ENCODE results near the gene TOR1B. TPM values are rescaled to one million over a fixed set of nuclear protein-coding genes. Genes with fewer than 3 reads are reported as not detected.
"Not testable (repeated sequence)": the region's sequence is repeated elsewhere in the genome, so short reads cannot be mapped to it uniquely, and the experiment has no call there.

The TOR1B gene
- polyA plus RNA-seq, 3 donors: 19.4 to 23.9 (median 21.6) TPM

GRCh38 chr9:129773262-129774048 lies 29.5 kb upstream of the TOR1B start:
- no peak for DNase-seq (ENCODE audit: extremely low read depth in 1 of 11, low read depth in 9 of 11, low spot score in 4 of 11)

GRCh38 chr9:129774791-129775447 lies 28.1 kb upstream of the TOR1B start:
- no peak for DNase-seq (ENCODE audit: extremely low read depth in 1 of 11, low read depth in 9 of 11, low spot score in 4 of 11)

- no peak for DNase-seq (ENCODE audit: extremely low read depth in 1 of 11, low read depth in 9 of 11, low spot score in 4 of 11)
Measured at GRCh38 chr9:129775448-129775798, 27.6 kb upstream of the TOR1B start.

- DNase-seq (ENCODE audit: extremely low read depth in 1 of 11, low read depth in 9 of 11, low spot score in 4 of 11): not testable (repeated sequence)
Measured at GRCh38 chr9:129776096-129776495, 26.9 kb upstream of the TOR1B start.

GRCh38 chr9:129776566-129776937 lies 26.4 kb upstream of the TOR1B start:
- no peak for DNase-seq (ENCODE audit: extremely low read depth in 1 of 11, low read depth in 9 of 11, low spot score in 4 of 11)

- DNase-seq (ENCODE audit: extremely low read depth in 1 of 11, low read depth in 9 of 11, low spot score in 4 of 11): peak in 8 of 11 donors; percentile 39 to 76 (median 68)
Measured at GRCh38 chr9:129776938-129777768, 25.8 kb upstream of the TOR1B start.

- no peak for DNase-seq (ENCODE audit: extremely low read depth in 1 of 11, low read depth in 9 of 11, low spot score in 4 of 11)
Measured at GRCh38 chr9:129777769-129778130, 25.2 kb upstream of the TOR1B start.

- no peak for DNase-seq (ENCODE audit: extremely low read depth in 1 of 11, low read depth in 9 of 11, low spot score in 4 of 11)
Measured at GRCh38 chr9:129778469-129778868, 24.5 kb upstream of the TOR1B start.

- DNase-seq (ENCODE audit: extremely low read depth in 1 of 11, low read depth in 9 of 11, low spot score in 4 of 11): no peak
Measured at GRCh38 chr9:129779560-129780190, 23.3 kb upstream of the TOR1B start.

- no peak for DNase-seq (ENCODE audit: extremely low read depth in 1 of 11, low read depth in 9 of 11, low spot score in 4 of 11)
Measured at GRCh38 chr9:129781131-129781530, 21.9 kb upstream of the TOR1B start.

- DNase-seq (ENCODE audit: extremely low read depth in 1 of 11, low read depth in 9 of 11, low spot score in 4 of 11): no peak
Measured at GRCh38 chr9:129781981-129782380, 21.0 kb upstream of the TOR1B start.

- DNase-seq (ENCODE audit: extremely low read depth in 1 of 11, low read depth in 9 of 11, low spot score in 4 of 11): peak in 6 of 11 donors; percentile 59 to 72 (median 61)
Measured at GRCh38 chr9:129783516-129784361, 19.2 kb upstream of the TOR1B start.

- DNase-seq (ENCODE audit: extremely low read depth in 1 of 11, low read depth in 9 of 11, low spot score in 4 of 11): not testable (repeated sequence)
Measured at GRCh38 chr9:129784970-129785369, 18.0 kb upstream of the TOR1B start.

GRCh38 chr9:129785866-129786265 lies 17.1 kb upstream of the TOR1B start:
- DNase-seq (ENCODE audit: extremely low read depth in 1 of 11, low read depth in 9 of 11, low spot score in 4 of 11): no peak

- no peak for DNase-seq (ENCODE audit: extremely low read depth in 1 of 11, low read depth in 9 of 11, low spot score in 4 of 11)
Measured at GRCh38 chr9:129786481-129786880, 16.5 kb upstream of the TOR1B start.

- no peak for DNase-seq (ENCODE audit: extremely low read depth in 1 of 11, low read depth in 9 of 11, low spot score in 4 of 11)
Measured at GRCh38 chr9:129794549-129794948, 8.4 kb upstream of the TOR1B start.

- not testable (repeated sequence) for DNase-seq (ENCODE audit: extremely low read depth in 1 of 11, low read depth in 9 of 11, low spot score in 4 of 11)
Measured at GRCh38 chr9:129796029-129796428, 7.0 kb upstream of the TOR1B start.

- DNase-seq (ENCODE audit: extremely low read depth in 1 of 11, low read depth in 9 of 11, low spot score in 4 of 11): no peak
Measured at GRCh38 chr9:129798973-129799372, 4.0 kb upstream of the TOR1B start.

- DNase-seq (ENCODE audit: extremely low read depth in 1 of 11, low read depth in 9 of 11, low spot score in 4 of 11): no peak
Measured at GRCh38 chr9:129801504-129801903, 1.5 kb upstream of the TOR1B start.

Measured in renal cortex interstitium (tissue), 11 donors.